ENCODE measurements around the gene SORCS3.

SORCS3 gene

GRCh38 chr10:104631946-104632345, 9.1 kb upstream of the SORCS3 start:
- H4K20me1 ChIP-seq (ENCODE audit: insufficient read depth, low read length): no peaks in the 10 kb centered on the region
- H3K79me2 ChIP-seq (ENCODE audit: insufficient read depth, low read length): no peaks in the 10 kb centered on the region
- TF ChIP-seq CTCF (IDR thresholded peaks at IDR 0.05; ENCODE audit: borderline replicate concordance, extremely low read depth, low read length, poor library complexity, severe bottlenecking) (no peak), EZH2 (IDR thresholded peaks at IDR 0.05; ENCODE audit: borderline replicate concordance, low read depth, low read length, severe bottlenecking) (no peak)
- H3K4me1 ChIP-seq (ENCODE audit: insufficient read depth, low read length): no peaks in the 10 kb centered on the region
- ATAC-seq (ENCODE audit: insufficient read depth, low read depth) (no peak), DNase-seq (no peak)
- H3K27ac ChIP-seq (ENCODE audit: low read length): no peak overlapping the region
- no peak overlapping the region for H2AFZ ChIP-seq (ENCODE audit: low read depth, low read length)
- H3K27me3 ChIP-seq (ENCODE audit: insufficient read depth, low read length, poor library complexity): no peaks in the 10 kb centered on the region
- no peak overlapping the region for H3K4me2 ChIP-seq (ENCODE audit: insufficient read depth, low read length)
- no peak overlapping the region for H3K9ac ChIP-seq (ENCODE audit: low read depth, low read length)
- no peaks in the 10 kb centered on the region for H3K9me3 ChIP-seq (ENCODE audit: insufficient read depth, low read length, severe bottlenecking)
- no peak overlapping the region for H3K4me3 ChIP-seq (ENCODE audit: low read depth in 1 of 2, low read length in 2 of 2)
- H3K36me3 ChIP-seq (ENCODE audit: insufficient read depth, low read length): no peaks in the 10 kb centered on the region

- no peak for DNase-seq
- Histone ChIP-seq H3K4me3 (ENCODE audit: low read depth in 1 of 2, low read length in 2 of 2) (no peak overlapping the region), H4K20me1 (ENCODE audit: insufficient read depth, low read length) (no peaks in the 10 kb centered on the region), H3K27me3 (ENCODE audit: insufficient read depth, low read length, poor library complexity) (no peaks in the 10 kb centered on the region), H3K9ac (ENCODE audit: low read depth, low read length) (no peak overlapping the region), H3K36me3 (ENCODE audit: insufficient read depth, low read length) (no peaks in the 10 kb centered on the region), H2AFZ (ENCODE audit: low read depth, low read length) (no peak overlapping the region), H3K79me2 (ENCODE audit: insufficient read depth, low read length) (no peaks in the 10 kb centered on the region), H3K4me1 (ENCODE audit: insufficient read depth, low read length) (no peaks in the 10 kb centered on the region), H3K9me3 (ENCODE audit: insufficient read depth, low read length, severe bottlenecking) (no peaks in the 10 kb centered on the region), H3K4me2 (ENCODE audit: insufficient read depth, low read length) (no peak overlapping the region), H3K27ac (ENCODE audit: low read length) (no peak overlapping the region)
- no peak for ATAC-seq (ENCODE audit: insufficient read depth, low read depth)
- TF ChIP-seq EZH2 (IDR thresholded peaks at IDR 0.05; ENCODE audit: borderline replicate concordance, low read depth, low read length, severe bottlenecking) (no peak), CTCF (IDR thresholded peaks at IDR 0.05; ENCODE audit: borderline replicate concordance, extremely low read depth, low read length, poor library complexity, severe bottlenecking) (no peak)
Measured at GRCh38 chr10:104638861-104639589, 2.1 kb upstream of the SORCS3 start.

- no peak overlapping the region for H3K9ac ChIP-seq (ENCODE audit: low read depth, low read length)
- no peaks in the 10 kb centered on the region for H3K27me3 ChIP-seq (ENCODE audit: insufficient read depth, low read length, poor library complexity)
- H4K20me1 ChIP-seq (ENCODE audit: insufficient read depth, low read length): no peaks in the 10 kb centered on the region
- no peak overlapping the region for H2AFZ ChIP-seq (ENCODE audit: low read depth, low read length)
- no peaks in the 10 kb centered on the region for H3K79me2 ChIP-seq (ENCODE audit: insufficient read depth, low read length)
- H3K4me2 ChIP-seq (ENCODE audit: insufficient read depth, low read length): no peak overlapping the region
- TF ChIP-seq EZH2 (IDR thresholded peaks at IDR 0.05; ENCODE audit: borderline replicate concordance, low read depth, low read length, severe bottlenecking): no peak
- TF ChIP-seq CTCF (IDR thresholded peaks at IDR 0.05; ENCODE audit: borderline replicate concordance, extremely low read depth, low read length, poor library complexity, severe bottlenecking): no peak
- H3K9me3 ChIP-seq (ENCODE audit: insufficient read depth, low read length, severe bottlenecking): no peaks in the 10 kb centered on the region
- ATAC-seq (ENCODE audit: insufficient read depth, low read depth) (no peak), DNase-seq (no peak)
- H3K4me1 ChIP-seq (ENCODE audit: insufficient read depth, low read length): no peaks in the 10 kb centered on the region
- H3K4me3 ChIP-seq (ENCODE audit: low read depth in 1 of 2, low read length in 2 of 2): no peak overlapping the region
- no peaks in the 10 kb centered on the region for H3K36me3 ChIP-seq (ENCODE audit: insufficient read depth, low read length)
- H3K27ac ChIP-seq (ENCODE audit: low read length): no peak overlapping the region
Measured at GRCh38 chr10:104639590-104640338, 1.3 kb upstream of the SORCS3 start.
